A549 (cell line): Measurements from ENCODE around the gene MAPK13.

Experiments
- CEBPB ChIP-seq, 2 experiments: fragments of >200 bp in 1 of 2; sonication (Bioruptor Twin) in 1 of 2; formaldehyde crosslinking in 1 of 2; IDR thresholded peaks; 2 replicates each; pipeline ENCODE4 v1.6.1; 2012 to 2016
- EHF ChIP-seq: fragments of 250-450 bp; sonication (Bioruptor Pico); IDR thresholded peaks from 2 replicates; pipeline ENCODE4 v1.5.0; 2020; ENCODE audit warnings: mild to moderate bottlenecking
- JUN ChIP-seq, 2 experiments: fragments of >200 bp; sonication (Bioruptor Twin); formaldehyde crosslinking; IDR thresholded peaks; 2 replicates in 1 of 2; 3 replicates in 1 of 2; pipeline ENCODE4 v1.6.1; 2016 to 2017
- KDM1A ChIP-seq: fragments of 200-600 bp; sonication (generic); IDR thresholded peaks from 2 replicates; pipeline ENCODE4 v1.6.1; 2016; ENCODE audit warnings: low read depth, mild to moderate bottlenecking
- POLR2A ChIP-seq: IDR thresholded peaks from 2 replicates; pipeline ENCODE4 v1.6.1; 2012; ENCODE audit warnings: mild to moderate bottlenecking, low read length
- RFX5 ChIP-seq: fragments of 450-650 bp; IDR thresholded peaks from 2 replicates; pipeline ENCODE4 v1.7.1; 2014; ENCODE audit warnings: antibody characterized with exemption, mild to moderate bottlenecking, moderate library complexity
- RNF2 ChIP-seq: fragments of 200-600 bp; sonication (generic); IDR thresholded peaks from 2 replicates; pipeline ENCODE4 v1.6.1; 2016; ENCODE audit warnings: low read depth, mild to moderate bottlenecking, antibody characterized with exemption, moderate library complexity, borderline replicate concordance
- ZSCAN20 ChIP-seq: fragments of 250-450 bp; sonication (Bioruptor Pico); IDR thresholded peaks from 2 replicates; pipeline ENCODE4 v1.8.0; 2022; ENCODE audit warnings: mild to moderate bottlenecking, moderate library complexity
- TF ChIP-seq, protein P1 (sequence below): fragments of >200 bp; sonication (Bioruptor Twin); formaldehyde crosslinking; IDR thresholded peaks from 3 replicates; pipeline ENCODE4 v1.5.1; 2016
- TF ChIP-seq, protein P2 (sequence below): fragments of 450-650 bp; IDR thresholded peaks from 2 replicates; pipeline ENCODE4 v1.6.1; 2014; ENCODE audit warnings: antibody characterized with exemption

DNA sequence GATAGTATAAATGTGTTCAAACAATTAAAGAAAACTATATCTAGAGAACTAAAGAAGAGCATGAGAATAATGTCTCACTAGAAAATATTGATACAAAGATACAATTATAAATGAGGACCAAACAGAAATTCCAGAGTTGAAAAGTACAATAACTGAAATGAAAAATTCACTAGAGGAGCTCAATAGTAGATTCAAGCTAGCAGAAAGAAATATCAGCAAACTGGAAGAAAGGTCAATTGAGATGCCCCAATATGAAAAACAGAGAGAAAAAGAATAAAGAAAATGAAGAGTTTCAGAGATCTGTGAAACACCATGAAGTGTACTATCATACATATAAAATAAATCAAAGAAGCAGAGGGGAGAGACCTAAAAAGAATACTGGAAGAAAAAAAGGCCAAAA, 48.2 kb downstream of the MAPK13 start:
- TF ChIP-seq POLR2A, result no peak
- TF ChIP-seq, protein P1, sequence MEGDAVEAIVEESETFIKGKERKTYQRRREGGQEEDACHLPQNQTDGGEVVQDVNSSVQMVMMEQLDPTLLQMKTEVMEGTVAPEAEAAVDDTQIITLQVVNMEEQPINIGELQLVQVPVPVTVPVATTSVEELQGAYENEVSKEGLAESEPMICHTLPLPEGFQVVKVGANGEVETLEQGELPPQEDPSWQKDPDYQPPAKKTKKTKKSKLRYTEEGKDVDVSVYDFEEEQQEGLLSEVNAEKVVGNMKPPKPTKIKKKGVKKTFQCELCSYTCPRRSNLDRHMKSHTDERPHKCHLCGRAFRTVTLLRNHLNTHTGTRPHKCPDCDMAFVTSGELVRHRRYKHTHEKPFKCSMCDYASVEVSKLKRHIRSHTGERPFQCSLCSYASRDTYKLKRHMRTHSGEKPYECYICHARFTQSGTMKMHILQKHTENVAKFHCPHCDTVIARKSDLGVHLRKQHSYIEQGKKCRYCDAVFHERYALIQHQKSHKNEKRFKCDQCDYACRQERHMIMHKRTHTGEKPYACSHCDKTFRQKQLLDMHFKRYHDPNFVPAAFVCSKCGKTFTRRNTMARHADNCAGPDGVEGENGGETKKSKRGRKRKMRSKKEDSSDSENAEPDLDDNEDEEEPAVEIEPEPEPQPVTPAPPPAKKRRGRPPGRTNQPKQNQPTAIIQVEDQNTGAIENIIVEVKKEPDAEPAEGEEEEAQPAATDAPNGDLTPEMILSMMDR, result no peak
- TF ChIP-seq EHF (CRISPR knock-in tag), result no peak
- TF ChIP-seq JUN (IDR thresholded peaks at IDR 0.05), result no peak
- TF ChIP-seq RNF2, result no peak
- TF ChIP-seq ZSCAN20 (CRISPR knock-in tag), result no peak
- TF ChIP-seq, protein P2, sequence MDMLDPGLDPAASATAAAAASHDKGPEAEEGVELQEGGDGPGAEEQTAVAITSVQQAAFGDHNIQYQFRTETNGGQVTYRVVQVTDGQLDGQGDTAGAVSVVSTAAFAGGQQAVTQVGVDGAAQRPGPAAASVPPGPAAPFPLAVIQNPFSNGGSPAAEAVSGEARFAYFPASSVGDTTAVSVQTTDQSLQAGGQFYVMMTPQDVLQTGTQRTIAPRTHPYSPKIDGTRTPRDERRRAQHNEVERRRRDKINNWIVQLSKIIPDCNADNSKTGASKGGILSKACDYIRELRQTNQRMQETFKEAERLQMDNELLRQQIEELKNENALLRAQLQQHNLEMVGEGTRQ, result no peak
- no peak for TF ChIP-seq KDM1A
- no peak for TF ChIP-seq CEBPB (IDR thresholded peaks at IDR 0.05)
- no peak for TF ChIP-seq RFX5
